Sigmoid colon (tissue), 4 donors: Measurements from ENCODE around the gene MAF.

Experiments used
- POLR2AphosphoS5 ChIP-seq, 4 donors: sonication (generic); formaldehyde crosslinking; IDR thresholded peaks; one replicate each; pipeline ENCODE4 v1.6.1; 2017; ENCODE audit warnings: antibody characterized with exemption in 4 of 4
- TF ChIP-seq, protein P1 (sequence below), 4 experiments: fragments of 450-650 bp in 3 of 4; fragments of 200-600 bp in 1 of 4; IDR thresholded peaks; one replicate each; pipeline ENCODE4 v1.5.1; 2016 to 2019; ENCODE audit warnings: antibody characterized with exemption in 4 of 4, mild to moderate bottlenecking in 3 of 4, moderate library complexity in 2 of 4

DNA sequence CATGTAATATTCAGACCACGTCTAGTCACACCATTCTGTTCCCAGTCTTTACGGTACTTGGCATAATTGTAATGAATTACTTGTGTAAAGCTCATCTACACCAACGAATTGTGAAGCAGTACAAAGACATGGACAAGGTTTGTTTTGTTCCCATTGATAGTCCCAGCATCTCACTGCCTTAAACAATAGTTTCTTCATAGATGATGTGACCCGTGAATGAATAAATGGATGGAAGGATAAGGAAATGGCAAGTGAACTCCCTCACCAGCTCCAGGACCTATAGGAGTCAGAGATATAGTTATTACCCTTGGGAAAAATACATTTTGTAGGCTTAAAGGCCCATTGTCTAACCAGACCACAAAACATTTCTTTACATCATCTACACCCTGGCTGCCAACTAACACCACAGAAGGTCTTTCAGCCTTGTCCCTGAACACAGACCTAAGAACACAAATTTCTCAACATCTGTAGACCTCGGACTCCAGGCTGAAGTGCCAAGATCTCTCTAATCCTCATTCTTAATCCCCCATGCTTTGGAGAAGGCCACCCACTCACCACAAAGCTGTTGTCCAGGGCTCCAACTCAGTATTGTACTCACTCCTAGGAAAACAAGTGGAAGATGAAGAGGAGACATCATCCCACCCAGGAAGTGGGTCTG, 38.2 kb downstream of the MAF start:
- TF ChIP-seq, protein P1, sequence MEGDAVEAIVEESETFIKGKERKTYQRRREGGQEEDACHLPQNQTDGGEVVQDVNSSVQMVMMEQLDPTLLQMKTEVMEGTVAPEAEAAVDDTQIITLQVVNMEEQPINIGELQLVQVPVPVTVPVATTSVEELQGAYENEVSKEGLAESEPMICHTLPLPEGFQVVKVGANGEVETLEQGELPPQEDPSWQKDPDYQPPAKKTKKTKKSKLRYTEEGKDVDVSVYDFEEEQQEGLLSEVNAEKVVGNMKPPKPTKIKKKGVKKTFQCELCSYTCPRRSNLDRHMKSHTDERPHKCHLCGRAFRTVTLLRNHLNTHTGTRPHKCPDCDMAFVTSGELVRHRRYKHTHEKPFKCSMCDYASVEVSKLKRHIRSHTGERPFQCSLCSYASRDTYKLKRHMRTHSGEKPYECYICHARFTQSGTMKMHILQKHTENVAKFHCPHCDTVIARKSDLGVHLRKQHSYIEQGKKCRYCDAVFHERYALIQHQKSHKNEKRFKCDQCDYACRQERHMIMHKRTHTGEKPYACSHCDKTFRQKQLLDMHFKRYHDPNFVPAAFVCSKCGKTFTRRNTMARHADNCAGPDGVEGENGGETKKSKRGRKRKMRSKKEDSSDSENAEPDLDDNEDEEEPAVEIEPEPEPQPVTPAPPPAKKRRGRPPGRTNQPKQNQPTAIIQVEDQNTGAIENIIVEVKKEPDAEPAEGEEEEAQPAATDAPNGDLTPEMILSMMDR (IDR thresholded peaks at IDR 0.05) = no peak
- TF ChIP-seq POLR2AphosphoS5 (IDR thresholded peaks at IDR 0.05) = no peak
